COLO668 (cell line): ENCODE measurements around the gene HAGHL.

Experiments
- DNase-seq: peaks from one replicate; lab custom pipeline; 2025; ENCODE audit not compliant: unreplicated experiment; lab: John Stamatoyannopoulos, UW

The HAGHL gene

DNA sequence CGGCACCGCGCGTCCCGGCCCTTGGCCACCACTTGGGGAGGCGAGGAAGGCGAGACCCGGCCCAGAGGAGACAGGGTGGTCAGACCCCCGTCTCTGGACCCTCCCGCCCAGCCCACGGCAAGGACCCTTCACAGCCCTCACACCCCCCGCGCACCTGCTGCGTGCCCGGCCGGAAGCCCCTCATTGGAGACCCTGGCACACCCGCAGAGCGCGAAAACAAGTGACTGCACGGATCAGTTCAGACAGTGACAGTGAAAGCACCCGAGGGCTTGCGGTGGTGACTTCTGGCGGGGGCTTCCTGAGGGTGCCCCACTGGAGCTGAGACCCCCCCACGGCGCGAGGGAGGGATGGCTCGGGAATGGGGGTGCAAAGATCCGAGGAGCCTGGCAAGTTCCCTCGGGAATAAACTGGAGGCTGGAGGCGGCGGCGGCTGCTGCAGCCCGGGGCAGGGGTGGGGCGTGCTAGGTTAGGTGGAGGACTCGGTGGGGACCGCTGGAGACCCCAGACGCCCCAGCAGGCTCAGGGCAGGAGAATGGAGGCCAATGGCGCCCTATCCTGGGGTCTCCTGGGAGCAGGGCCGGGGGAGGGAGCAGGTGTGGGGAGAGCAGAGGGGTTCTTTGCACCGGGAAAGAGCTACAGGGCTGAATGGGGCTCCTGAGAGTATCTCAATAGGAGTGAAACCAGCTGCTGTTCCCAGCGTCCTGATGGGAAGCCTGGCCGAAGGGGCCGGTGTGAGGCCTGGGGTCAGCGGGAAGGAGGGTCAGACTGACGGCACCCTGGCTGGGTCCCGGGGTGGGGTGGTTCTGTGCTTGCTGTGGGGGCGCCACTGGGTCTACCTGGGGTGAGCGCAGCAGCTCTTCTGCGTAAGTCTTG lies 20.5 kb upstream of the HAGHL start:
- peak; percentile 55 for DNase-seq

DNA sequence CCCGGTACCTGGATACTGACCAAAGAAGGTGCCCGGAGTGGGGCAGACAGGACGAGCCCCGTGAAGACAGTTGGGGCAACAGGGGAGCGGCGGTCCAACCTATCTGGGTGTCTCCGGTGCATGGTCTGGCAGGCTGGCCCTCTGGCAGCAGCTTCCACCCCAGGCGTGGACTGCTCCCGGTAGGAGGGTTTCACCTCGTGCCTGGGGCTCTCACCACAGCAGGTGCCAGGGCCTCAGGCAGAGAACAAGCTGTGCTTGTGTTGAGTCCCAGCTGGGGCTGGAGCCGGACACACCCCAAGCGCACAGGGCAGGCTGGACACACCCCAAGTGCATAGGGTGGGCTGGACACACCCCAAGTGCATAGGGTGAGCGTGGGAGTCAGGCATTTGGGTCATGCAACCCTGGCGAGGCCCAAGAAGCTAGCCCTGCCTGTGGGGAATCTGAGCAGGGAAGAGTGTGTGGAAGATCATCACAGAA lies 19.8 kb upstream of the HAGHL start:
- DNase-seq: peak; percentile 80

DNA sequence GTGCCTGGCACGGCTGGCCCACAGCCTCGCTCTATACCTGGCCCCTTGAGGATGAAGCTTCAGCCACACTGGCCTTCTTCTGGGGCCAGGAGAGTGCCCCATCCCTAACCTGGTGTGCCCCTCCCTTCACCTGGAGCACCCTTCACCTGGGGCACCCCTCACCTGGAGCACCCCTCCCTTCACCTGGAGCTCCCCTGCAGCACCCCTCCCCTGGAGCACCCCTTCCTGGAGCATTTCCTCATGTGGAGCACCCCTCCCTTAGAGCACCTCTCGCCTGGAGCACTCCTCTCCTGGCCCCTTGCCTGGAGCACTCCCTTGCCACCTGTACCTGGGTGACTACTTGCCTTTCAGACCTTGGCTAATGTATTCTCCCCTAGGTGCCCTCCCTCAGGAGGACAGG lies 18.9 kb upstream of the HAGHL start:
- DNase-seq: no peak

DNA sequence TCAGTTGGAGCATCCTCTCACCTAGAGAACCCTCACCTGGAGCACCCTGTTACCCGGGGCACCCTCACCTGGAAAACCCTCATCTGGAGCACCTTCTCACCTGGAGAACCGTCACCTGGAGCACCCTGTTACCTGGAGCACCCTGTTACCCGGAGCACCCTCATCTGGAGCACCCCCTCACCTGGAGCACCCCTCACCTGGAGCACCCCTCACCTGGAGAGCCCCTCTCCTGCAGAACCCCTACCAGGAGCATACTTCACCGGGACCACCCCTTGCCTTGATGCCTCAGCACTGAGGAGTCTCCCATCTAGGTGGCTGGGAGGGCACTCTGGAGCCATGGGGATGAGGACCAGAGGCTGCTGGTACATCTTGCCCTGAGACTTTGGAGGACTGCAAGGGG lies 17.9 kb upstream of the HAGHL start:
- DNase-seq: no peak

DNA sequence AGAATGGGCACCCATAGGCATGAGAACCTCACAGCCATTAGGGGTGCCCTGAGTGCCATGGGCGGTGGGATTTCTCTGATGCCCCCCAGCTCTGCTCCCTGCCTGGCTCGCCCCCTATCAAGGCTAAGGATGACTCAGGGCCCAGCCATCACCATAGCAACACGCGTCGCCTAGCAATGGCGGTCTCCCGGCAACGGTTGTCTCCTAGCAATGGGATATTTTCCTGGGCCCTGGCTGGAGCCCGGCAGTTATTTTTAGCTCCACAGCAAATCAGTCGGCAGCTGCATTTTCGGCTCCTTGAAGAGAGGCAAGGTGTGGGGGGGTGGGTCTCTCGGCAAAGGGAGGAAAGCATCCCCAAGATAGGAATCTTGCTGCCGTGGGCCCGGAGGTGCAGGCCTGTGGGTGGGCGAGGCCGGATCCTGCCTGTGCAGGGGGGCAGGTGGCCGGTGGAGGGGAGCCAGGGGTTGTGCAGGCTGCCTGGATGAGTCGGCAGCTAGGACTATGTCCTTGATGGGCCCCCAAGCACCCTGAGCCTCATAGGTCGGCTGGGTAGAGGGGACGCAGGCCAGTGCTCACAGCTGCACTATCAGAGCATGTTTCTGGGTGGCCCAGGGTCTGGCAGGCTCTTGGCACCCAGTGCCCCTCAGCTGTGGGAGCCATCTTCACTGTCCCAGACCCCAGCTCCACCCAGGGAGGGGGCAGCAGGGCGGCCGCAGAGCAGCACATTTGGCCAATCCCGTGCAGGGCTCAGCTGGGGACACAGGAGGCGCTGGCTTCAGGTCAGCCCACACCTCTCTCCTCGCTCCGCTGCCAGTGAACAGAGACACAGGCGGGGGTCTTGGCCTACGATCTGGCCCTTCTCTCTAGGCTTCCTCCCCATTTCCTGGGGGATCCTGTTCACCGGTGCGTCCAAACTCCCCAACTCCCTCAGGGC lies 17.1 kb upstream of the HAGHL start:
- DNase-seq: peak; percentile 95

DNA sequence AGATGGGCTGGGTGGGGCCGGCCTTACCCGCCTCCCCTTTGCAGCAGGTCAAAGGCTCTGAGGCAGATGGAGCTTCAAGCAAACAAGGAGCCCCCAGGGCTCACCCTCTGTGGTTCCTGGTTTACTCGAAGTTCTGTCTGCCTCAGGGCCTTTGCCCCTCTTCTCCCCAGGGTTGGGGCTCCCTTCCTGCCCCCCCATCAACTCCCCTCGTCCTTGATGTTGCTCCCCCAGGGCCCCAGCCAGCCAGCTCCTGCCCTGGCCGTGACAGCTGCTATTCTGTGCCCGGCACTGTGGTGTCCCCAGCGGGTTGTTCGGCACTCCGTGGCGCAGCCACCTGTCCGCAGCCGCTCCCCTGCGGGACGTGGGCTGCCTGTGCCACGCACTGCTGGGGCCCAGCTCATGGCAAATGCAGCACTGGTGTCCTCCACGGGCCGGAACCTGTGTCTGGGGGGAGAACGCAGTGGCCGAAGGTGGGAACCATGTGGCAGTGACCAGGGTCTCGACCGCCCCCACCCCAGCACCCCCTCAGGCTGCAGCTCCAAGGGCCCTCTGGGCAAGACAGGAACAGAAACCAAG lies 16.3 kb upstream of the HAGHL start:
- peak; percentile 72 for DNase-seq

DNA sequence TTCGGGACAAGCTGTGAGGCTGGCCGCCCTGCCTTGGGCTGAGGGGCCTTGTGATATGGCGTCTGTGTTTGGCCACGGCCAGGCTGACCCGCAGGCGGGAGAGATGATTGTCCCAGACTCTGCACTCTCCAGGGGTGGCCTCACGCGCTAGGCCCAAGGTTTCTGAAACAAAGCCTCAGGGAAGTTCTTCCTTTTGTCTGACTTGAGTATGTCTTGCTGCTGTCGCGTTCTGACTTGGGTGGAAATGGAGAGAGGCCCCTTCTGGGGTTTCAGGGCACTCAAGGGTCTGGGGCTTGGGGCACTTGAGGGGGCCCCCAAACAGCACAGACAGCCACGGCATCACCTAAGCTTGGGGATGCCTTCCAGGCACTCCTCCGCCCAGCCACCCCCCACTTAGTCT lies 15.8 kb upstream of the HAGHL start:
- no peak for DNase-seq

DNA sequence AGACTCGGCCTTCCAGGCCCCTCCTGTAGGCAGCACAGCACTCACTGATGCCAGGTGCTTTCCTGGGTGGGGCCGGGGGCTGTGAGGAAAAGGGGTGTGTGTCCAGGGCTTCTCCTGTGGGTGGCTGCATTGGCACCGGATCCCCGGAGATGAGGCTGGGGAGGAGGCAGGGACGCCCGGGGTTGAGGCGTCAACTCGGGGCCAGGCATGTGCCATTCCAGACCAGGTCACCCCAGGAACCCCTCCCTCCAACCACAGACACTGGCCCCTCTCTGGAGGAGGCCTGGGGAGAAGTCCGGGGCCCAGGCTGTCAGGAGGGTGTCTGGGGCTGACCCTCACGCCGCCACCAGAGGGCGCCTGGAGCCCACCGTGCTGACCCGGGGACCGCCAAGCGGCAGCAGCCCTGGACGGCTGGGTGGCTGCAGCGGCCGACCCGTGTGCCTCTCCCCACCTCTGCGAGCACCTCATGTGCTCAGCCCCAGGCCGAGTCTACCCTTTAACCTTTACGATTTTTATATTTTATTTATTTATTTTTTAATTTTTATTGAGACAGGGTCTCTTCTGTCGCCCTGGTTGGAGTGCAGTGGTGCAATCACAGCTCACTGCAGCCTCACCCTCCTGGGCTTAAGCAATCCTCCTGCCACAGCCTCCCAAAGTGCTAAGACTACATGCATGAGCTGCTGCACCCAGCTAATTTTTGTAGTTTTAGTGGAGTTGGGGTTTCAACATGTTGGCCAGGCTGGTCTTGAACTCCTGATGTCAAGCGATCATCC lies 15.2 kb upstream of the HAGHL start:
- DNase-seq: peak; percentile 83

DNA sequence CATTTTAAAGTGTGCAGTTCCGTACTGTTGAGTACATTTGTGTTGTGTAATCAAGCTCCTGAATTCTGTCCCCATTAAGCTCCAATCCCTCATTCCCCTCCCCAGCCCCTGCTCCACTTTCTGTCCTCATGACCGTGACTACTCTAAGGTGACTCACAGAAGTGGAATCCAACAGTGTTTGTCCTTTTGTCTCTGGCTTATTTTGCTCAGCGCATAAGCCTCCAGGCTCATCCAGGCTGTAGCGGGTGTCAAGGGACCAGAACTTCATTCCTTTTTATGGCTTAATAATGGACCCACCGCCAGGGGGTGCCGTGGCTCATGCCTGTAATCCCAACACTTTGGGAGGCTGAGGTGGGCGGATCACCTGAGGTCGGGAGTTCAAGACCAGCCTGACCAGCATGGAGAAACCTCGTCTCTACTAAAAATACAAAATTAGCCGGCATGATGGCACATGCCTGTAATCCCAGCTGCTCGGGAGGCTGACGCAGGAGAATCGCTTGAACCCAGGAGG lies 14.1 kb upstream of the HAGHL start:
- peak; percentile 69 for DNase-seq

DNA sequence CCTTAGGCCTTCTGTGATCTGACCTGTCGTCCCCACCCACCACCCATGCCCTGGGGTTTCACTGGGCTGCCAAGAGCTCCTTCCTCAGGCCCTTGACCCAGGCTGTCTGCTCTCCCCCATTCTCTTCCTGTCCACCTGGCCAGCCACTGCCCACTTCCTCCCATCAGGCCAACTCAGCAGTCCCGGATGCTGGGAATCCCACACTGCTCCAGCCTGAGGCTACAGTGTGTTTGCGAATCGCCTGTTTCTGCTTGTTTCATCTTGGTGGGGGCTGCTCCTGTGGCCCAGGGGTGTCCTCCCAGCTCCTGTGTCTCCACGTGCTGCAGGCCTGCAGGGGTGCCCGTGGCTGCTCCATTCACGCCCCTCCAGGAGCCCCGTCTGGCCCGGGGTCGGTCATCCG lies 12.8 kb upstream of the HAGHL start:
- DNase-seq: no peak

DNA sequence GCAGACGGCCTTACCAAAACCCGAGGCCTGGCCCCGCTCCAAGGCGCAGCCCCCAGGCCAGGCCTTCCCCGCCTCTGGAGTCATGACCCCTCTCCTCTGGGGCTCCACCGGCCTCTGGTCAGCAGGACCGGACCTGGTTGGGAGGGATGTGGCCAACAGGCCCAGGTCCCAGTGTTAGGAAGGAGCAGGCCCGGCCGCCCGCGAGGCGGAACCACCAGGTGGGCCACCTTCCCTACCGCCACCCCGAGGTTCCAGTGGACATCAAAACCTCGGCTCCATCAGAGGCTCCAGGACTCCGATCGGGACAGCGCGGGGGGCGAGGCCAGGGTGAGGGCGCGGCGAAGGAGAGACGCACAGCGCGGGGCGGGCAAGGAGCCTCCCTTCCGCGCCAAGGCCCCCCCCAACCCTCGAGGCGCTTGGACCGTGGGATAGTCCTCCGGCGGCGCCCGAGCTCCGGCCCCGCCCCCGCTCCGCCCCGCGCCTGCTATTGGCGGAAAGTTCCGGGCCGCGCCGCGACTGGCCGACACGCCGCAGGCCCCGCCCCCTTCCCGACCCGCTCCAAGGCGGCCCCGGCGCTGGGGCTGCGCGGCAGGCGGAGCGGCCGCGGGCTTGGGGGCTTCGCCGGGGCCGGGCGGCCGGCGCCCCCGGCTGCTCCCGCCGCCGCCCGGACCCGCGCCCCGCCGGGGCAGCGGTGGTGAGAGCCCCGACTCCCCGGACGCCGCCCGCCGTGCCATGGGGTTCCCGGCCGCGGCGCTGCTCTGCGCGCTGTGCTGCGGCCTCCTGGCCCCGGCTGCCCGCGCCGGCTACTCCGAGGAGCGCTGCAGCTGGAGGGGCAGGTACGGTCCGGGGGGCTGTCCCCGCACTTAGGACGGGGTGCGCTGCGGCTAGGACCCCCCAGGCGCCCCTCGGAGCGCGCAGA lies 12.1 kb upstream of the HAGHL start, which contains the start of gene METRN:
TSS of gene METRN (plus strand) at position 561 of the 919 bp plus-strand sequence. CDS start at position 733, 172 bp downstream.
- peak; percentile 93 for DNase-seq

DNA sequence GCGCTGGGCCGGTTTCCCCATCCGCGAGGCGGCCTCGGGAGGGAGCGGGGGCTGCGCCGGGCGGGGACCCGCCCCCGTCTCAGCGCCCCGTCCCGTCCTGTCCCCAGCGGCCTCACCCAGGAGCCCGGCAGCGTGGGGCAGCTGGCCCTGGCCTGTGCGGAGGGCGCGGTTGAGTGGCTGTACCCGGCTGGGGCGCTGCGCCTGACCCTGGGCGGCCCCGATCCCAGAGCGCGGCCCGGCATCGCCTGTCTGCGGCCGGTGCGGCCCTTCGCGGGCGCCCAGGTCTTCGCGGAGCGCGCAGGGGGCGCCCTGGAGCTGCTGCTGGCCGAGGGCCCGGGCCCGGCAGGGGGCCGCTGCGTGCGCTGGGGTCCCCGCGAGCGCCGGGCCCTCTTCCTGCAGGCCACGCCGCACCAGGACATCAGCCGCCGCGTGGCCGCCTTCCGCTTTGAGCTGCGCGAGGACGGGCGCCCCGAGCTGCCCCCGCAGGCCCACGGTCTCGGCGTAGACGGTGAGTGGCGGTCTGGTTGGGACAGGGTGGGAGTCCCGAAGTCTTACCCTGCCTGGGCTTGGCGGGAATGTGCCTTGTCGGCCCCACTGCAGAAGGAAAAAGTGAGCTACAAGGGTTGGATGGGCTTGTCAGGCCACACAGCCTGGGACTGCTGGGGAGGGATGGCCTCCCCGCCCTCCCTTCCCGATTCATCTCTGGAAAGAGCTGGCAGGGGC lies 11.3 kb upstream of the HAGHL start:
- peak; percentile 71 for DNase-seq

DNA sequence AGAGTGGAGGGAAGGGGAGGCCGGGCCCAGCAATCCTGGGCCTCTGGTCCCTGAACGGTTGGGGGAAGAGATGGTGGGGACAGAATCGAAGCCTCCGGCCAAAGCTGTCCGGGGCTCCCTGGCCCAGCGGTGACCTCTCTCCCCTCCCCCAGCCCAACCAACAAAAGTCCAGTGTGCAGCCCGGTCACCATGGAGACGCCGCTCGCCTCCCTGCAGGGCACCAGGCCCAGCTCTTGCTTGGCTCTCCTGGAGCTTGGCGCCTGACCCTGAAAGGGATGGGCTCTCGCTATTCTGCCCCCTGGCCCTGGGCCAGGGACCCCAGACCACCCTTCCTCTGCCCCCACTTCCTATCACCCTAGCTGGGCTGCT lies 10.7 kb upstream of the HAGHL start:
- peak; percentile 70 for DNase-seq

DNA sequence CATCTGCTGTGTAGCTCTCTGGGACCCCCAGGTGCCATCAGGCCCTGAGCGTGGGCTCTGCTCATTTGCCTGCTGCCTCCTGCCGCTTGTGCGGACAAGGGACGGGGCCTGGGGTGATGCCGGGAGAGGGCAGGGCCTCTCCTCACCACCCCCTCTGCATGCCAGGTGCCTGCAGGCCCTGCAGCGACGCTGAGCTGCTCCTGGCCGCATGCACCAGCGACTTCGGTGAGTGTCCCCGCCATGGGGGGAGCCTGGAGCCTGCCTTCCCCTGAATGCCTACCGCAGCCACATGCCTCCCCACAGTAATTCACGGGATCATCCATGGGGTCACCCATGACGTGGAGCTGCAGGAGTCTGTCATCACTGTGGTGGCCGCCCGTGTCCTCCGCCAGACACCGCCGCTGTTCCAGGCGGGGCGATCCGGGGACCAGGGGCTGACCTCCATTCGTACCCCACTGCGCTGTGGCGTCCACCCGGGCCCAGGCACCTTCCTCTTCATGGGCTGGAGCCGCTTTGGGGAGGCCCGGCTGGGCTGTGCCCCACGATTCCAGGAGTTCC lies 10.1 kb upstream of the HAGHL start:
- no peak for DNase-seq

DNA sequence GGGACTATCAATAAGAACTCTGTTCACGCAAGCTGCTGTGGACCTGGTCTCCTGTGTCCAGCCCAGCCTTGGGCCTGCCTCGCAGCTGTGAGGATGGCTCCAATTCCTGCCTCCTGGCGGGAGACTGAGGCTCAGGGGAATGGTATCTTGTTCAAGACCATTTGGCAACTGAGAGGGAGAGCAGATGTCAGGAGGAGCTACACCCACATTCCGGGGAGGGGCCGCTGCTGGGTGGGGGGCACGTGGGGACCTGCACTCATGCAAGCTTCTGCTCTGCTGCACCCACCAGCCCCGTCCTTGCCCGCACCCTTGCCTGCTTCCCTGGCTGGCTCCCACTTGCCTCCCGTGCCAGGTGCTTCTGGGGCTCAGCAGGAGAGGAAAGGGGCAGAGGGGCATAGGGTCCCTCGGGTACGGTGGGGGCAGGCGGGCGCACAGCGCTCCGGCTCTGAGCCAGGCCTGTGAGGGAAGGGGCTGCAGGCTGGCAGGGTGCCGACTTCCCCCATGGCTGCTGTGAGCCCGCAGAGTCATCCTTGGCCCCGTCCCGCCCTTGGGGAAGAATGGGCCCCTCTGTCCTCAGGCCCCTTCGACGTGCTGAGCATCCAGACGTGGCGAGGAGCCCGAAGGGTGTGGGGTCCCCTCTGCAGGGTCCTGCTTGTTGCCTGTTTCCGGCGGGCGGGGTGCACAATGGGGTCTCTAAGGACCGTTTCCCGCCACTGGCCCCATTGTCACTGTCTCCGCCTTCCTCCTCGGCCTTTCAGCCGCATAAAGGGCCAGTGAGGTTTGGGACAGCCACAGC lies 9.3 kb upstream of the HAGHL start:
- no peak for DNase-seq

DNA sequence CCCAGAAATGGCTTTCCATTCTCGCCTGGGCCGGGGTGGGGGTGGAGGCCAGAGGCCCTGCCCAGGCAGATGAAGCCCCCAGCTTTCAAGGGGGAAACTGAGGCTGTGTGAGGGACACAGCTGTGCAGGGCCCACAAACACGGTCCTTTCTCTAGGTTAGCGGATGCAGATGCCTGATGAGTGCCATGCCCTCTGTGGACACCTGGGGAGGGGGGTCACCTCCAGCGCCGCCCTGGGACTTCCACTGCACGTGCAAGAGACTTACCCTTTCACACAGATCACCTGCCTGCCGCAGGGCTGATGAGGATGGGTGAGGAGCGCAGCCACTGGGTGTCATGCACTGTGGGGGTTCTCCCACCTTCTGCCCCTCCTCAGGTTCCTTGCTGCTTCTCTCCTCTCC lies 8.5 kb upstream of the HAGHL start:
- DNase-seq: no peak

DNA sequence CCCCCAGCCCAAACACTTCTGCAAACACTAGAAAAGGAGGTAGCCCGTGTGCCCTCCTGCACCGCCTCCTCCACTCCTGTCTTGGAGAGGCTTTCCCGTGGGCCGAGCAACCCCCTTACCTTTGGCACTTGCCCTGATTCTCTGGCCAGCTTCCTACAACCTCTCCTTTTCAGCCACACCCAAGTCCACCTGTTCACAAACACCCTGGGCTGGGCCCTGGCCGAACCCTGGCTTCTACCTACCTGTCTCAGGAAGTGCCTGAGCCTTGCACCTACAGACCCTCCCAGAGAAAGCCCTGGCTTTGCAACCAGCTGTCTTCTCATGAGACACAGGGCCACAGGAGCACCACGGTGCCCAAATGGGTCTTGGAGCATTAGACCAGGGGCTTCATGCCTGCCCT lies 8.0 kb upstream of the HAGHL start:
- DNase-seq: no peak
